ENCODE data around the gene CSAG3.
"Not testable (repeated sequence)": the region's sequence is repeated elsewhere in the genome, so short reads cannot be mapped to it uniquely, and the experiment has no call there.

The CSAG3 gene

DNA sequence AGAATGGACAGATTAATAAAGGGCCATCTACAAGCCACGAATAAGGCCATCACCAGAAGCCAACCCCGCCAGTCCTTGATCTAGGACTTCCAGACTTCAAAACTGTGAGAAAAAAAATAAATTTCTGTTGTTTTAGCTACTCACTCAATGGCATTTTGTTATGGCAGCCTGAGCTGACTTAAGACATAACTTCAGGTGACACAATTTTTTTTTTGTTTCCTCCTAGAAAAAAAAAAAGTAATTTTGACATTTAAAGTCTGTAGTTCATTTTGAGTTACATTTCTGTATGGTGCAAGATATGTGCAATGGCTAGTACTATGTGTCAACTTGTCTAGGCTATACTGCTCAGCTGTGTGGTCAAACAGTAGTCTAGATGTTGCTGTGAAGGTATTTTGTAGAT, at the start of gene CSAG3:
TSS of gene CSAG3 (plus strand) at position 301 of the 400 bp plus-strand sequence.
- not testable (repeated sequence) for DNase-seq (ENCODE audit: low read depth)

DNA sequence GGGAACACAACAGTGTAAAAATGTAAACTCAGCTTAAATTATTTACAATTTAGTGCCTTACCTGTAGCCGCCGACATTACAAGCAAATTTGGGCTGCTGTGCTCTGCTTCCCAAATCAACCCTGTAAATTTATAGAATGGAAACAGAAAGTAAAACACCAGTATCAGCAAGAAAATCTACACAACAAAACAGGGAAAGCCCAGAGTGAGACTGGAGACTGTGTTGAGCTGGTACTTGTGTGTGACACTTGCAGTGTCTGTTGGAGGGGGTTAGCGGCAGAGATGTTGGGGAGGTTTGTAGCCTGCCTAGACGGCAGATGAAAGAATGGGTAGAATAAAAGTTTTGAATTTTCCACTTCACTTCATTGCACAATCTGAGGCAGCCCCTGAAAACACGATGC, 45.8 kb upstream of the CSAG3 start:
- DNase-seq (ENCODE audit: low read depth) = not testable (repeated sequence)

DNA sequence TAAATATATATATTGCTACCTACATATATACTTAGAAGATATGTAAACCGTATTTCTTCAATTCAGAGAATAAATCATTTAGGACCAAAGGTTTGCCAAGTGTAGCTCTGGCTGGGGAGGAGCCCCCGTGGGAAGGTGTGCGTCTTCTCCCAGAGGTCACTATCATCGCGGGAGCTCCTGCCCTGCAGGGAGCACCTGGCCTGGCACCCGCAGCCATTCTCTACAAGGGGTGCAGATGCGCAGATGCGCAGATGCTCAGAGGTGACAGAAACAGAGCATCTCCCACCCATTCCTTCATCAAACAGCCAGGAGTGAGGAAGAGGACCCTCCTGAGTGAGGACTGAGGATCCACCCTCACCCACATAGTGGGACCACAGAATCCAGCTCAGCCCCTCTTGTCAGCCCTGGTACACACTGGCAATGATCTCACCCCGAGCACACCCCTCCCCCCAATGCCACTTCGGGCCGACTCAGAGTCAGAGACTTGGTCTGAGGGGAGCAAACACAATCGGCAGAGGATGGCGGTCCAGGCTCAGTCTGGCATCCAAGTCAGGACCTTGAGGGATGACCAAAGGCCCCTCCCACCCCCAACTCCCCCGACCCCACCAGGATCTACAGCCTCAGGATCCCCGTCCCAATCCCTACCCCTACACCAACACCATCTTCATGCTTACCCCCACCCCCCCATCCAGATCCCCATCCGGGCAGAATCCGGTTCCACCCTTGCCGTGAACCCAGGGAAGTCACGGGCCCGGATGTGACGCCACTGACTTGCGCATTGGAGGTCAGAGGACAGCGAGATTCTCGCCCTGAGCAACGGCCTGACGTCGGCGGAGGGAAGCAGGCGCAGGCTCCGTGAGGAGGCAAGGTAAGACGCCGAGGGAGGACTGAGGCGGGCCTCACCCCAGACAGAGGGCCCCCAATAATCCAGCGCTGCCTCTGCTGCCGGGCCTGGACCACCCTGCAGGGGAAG, 44.9 kb upstream of the CSAG3 start, which contains the start of gene MAGEA2B:
TSS of gene MAGEA2B (plus strand) at position 814 of the 973 bp plus-strand sequence. CDS start 2,479 bp downstream, outside the sequence.
- not testable (repeated sequence) for DNase-seq (ENCODE audit: low read depth)

DNA sequence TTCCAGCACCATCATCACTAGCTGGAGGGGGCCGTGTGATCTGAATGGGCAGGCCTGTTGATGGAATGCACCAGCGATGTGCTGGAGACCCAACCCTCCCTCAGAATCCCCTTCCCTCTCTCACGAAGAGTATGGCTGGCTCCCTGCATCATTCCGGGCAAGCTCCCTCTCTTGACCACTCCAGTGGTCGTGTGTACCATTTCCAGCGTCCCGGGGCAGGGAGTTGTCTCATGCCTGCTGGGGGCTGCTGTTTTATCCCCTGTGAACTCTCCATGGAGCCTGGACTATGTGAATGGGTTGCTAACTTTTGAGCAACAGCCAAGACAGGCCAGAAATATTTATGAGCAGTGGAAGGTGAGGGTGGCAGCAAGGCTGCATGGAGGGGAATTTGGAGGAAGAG, 33.6 kb upstream of the CSAG3 start:
- DNase-seq (ENCODE audit: low read depth) = no peak

DNA sequence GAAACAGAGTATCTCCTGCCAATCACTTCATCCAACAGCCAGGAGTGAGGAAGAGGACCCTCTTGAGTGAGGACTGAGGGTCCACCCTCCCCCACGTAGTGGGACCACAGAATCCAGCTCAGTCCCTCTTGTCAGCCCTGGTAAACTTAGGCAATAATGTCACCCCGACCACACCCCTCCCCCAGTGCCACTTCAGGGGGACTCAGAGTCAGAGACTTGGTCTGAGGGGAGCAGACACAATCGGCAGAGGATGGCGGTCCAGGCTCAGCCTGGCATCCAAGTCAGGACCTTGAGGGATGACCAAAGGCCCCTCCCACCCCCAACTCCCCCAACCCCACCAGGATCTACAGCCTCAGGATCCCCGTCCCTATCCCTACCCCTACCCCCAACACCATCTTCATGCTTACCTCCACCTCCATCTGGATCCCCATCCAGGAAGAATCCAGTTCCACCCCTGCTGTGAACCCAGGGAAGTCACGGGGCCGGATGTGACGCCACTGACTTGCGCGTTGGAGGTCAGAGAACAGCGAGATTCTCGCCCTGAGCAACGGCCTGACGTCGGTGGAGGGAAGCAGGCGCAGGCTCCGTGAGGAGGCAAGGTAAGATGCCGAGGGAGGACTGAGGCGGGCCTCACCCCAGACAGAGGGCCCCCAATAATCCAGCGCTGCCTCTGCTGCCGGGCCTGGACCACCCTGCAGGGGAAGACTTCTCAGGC, 25.6 kb upstream of the CSAG3 start, which contains the start of the genes CSAG1 and MAGEA12:
TSS of gene CSAG1 (minus strand) at position 461 of the 715 bp plus-strand sequence. CDS start 1,261 bp downstream, outside the sequence.
TSS of gene MAGEA12 (plus strand) at position 497 of the 715 bp plus-strand sequence. CDS start 2,405 bp downstream, outside the sequence.
- no peak for DNase-seq (ENCODE audit: low read depth)

DNA sequence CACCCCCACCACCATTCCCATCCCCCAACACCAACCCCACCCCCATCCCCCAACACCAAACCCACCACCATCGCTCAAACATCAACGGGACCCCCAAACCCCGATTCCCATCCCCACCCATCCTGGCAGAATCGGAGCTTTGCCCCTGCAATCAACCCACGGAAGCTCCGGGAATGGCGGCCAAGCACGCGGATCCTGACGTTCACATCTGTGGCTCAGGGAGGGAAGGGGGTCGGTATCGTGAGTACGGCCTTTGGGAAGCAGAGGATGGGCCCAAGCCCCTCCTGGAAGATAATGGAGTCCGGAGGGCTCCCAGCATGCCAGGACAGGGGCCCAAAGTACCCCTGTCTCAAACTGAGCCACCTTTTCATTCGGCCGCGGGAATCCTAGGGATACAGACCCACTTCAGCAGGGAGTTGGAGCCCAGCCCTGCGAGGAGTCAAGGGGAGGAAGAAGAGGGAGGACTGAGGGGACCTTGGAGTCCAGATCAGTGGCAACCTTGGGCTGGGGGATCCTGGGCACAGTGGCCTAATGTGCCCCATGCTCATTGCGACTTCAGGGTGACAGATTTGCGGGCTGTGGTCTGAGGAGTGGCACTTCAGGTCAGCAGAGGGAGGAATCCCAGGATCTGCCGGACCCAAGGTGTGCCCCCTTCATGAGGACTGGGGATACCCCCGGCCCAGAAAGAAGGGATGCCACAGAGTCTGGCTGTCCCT, 24.7 kb upstream of the CSAG3 start:
- not testable (repeated sequence) for DNase-seq (ENCODE audit: low read depth)

DNA sequence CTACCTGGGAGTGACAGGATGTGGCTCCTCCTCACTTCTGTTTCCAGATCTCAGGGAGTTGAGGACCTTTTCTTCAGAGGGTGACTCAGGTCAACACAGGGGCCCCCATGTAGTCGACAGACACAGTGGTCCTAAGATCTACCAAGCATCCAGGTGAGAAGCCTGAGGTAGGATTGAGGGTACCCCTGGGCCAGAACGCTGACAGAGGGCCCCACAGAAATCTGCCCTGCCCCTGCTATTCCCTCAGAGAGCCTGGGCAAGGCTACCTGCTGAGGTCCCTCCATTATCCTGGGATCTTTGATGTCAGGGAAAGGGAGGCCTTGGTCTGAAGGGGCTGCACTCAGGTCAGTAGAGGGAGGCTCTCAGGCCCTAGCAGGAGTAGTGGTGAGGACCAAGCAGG, 23.9 kb upstream of the CSAG3 start:
- no peak for DNase-seq (ENCODE audit: low read depth)

DNA sequence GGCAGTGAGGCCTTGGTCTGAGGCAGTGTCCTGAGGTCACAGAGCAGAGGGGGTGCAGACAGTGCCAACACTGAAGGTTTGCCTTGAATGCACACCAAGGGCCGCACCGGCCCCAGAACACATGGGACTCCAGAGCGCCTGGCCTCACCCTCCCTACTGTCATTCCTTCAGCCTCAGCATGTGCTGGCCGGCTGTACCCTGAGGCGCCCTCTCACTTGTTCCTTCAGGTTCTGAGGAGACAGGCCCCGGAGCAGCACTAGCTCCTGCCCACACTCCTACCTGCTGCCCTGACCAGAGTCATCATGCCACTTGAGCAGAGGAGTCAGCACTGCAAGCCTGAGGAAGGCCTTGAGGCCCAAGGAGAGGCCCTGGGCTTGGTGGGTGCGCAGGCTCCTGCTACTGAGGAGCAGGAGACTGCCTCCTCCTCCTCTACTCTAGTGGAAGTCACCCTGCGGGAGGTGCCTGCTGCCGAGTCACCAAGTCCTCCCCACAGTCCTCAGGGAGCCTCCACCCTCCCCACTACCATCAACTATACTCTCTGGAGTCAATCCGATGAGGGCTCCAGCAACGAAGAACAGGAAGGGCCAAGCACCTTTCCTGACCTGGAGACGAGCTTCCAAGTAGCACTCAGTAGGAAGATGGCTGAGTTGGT, 23.0 kb upstream of the CSAG3 start:
- DNase-seq (ENCODE audit: low read depth) = no peak

DNA sequence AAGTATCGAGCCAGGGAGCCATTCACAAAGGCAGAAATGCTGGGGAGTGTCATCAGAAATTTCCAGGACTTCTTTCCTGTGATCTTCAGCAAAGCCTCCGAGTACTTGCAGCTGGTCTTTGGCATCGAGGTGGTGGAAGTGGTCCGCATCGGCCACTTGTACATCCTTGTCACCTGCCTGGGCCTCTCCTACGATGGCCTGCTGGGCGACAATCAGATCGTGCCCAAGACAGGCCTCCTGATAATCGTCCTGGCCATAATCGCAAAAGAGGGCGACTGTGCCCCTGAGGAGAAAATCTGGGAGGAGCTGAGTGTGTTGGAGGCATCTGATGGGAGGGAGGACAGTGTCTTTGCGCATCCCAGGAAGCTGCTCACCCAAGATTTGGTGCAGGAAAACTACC, 22.5 kb upstream of the CSAG3 start:
- DNase-seq (ENCODE audit: low read depth) = not testable (repeated sequence)

DNA sequence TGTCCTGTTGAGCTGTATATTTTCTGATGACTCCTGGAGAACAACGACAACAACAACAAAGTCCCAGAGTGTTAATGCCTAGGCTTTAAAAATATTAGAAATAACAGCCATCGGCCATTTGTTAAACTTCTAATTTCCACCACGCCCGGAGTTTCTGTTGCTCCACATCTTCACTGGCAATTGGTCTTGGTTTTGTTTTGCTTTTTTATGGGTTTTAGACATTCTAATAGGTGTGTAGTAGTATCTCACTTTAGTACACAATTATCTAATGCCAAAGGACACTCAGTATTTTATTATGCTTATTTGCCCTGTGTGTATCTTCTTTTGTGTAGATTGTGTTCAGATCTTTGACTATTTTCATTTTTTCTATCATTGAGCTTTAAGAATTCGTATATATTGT, 20.5 kb upstream of the CSAG3 start:
- DNase-seq (ENCODE audit: low read depth) = no peak

DNA sequence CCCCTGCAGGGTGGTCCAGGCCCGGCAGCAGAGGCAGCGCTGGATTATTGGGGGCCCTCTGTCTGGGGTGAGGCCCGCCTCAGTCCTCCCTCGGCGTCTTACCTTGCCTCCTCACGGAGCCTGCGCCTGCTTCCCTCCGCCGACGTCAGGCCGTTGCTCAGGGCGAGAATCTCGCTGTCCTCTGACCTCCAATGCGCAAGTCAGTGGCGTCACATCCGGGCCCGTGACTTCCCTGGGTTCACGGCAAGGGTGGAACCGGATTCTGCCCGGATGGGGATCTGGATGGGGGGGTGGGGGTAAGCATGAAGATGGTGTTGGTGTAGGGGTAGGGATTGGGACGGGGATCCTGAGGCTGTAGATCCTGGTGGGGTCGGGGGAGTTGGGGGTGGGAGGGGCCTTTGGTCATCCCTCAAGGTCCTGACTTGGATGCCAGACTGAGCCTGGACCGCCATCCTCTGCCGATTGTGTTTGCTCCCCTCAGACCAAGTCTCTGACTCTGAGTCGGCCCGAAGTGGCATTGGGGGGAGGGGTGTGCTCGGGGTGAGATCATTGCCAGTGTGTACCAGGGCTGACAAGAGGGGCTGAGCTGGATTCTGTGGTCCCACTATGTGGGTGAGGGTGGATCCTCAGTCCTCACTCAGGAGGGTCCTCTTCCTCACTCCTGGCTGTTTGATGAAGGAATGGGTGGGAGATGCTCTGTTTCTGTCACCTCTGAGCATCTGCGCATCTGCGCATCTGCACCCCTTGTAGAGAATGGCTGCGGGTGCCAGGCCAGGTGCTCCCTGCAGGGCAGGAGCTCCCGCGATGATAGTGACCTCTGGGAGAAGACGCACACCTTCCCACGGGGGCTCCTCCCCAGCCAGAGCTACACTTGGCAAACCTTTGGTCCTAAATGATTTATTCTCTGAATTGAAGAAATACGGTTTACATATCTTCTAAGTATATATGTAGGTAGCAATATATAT, 5.0 kb upstream of the CSAG3 start, which contains the start of gene MAGEA2:
TSS of gene MAGEA2 (minus strand) at position 157 of the 965 bp plus-strand sequence. CDS start 2,479 bp downstream, outside the sequence.
- not testable (repeated sequence) for DNase-seq (ENCODE audit: low read depth)

DNA sequence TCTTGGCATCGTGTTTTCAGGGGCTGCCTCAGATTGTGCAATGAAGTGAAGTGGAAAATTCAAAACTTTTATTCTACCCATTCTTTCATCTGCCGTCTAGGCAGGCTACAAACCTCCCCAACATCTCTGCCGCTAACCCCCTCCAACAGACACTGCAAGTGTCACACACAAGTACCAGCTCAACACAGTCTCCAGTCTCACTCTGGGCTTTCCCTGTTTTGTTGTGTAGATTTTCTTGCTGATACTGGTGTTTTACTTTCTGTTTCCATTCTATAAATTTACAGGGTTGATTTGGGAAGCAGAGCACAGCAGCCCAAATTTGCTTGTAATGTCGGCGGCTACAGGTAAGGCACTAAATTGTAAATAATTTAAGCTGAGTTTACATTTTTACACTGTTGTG, 4.1 kb upstream of the CSAG3 start:
- not testable (repeated sequence) for DNase-seq (ENCODE audit: low read depth)

DNA sequence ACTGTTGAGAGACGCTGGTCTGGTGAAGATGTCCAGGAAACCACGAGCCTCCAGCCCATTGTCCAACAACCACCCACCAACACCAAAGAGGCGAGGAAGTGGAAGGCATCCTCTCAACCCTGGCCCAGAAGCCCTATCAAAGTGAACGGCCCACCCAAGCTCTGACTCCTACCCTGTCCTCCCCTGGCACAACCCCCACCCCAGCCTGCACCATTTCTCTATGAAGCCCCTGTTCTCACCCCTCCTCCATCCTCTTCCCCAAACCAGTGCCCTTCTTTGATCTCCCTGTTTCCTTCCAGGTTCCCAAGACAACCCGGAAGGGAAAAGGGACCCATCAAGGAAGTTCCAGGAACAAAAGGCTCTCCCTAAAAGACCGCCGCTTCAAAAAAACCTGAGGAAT, 526 bp downstream of the CSAG3 start:
- DNase-seq (ENCODE audit: low read depth) = not testable (repeated sequence)

DNA sequence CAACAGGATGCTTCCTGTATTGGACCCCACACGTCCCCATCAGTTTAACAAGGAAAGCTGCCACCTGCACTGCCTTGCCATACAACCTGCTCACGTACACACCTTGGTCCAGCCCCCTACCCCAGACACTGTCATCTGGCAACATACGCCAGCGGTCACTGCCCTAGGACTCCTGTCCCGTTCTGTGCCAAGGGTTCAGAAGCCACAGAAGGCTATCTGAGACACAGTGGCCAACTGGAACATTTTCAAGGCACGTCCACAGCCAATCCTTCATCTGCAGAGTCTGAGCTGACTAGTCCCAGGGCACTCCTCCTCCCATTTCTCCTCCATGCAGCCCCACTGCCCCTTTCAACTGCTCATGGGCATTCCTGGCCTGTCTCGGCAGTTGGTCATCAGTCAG, 2.6 kb downstream of the CSAG3 start:
- not testable (repeated sequence) for DNase-seq (ENCODE audit: low read depth)

DNA sequence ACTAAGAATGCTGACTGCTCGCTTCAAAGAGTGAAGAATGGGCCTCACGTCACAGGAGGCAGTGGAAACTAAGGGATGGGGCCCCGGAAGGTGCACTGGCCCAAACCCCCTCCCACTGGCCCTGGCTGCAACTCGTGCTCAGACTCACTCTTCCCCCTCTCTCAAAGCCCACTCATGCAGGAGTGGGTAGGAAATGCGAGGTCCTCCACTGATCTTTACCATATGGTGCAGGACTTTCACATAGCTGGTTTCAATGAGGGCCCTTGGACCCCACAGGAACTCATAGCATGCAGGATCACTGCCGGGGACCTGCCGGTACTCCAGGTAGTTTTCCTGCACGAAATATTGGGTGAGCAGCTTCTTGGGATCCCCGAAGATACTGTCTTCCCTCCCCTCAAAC, 7.5 kb downstream of the CSAG3 start:
- DNase-seq (ENCODE audit: low read depth) = not testable (repeated sequence)

DNA sequence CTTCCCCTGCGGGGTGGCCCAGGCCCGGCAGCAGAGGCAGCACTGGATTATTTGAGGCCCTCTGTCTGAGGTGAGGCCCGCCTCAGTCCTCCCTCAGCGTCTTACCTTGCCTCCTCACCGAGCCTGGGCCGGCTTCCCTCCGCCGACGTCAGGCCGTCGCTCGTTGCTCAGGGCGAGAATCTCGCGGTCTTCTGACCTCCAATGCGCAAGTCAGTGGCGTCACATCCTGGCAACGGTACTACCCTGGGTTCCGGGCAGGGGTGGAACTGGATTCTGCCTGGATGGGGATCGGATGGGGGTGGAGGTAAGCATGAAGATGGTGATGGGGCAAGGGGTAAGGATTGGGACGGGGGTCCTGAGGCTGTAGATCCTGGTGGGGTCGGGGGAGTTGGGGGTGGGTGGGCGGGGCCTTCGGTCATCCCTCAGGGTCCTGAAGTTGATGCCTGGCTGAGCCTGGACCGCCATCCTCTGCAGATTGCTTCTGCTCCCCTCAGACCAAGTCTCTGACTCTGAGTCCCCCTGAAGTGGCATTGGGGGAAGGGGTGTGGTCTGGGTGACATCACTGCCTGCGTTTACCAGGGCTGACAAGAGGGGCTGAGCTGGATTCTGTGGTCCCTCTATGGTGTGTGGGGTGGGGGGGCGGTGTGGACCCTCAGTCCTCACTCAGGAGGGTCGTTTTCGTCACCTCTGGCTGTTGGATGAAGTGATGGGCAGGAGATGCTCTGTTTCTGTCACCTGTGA, 10.7 kb downstream of the CSAG3 start, which contains the start of gene MAGEA6:
TSS of gene MAGEA6 (minus strand) at position 141 of the 741 bp plus-strand sequence. CDS start 2,039 bp downstream, outside the sequence.
- not testable (repeated sequence) for DNase-seq (ENCODE audit: low read depth)

DNA sequence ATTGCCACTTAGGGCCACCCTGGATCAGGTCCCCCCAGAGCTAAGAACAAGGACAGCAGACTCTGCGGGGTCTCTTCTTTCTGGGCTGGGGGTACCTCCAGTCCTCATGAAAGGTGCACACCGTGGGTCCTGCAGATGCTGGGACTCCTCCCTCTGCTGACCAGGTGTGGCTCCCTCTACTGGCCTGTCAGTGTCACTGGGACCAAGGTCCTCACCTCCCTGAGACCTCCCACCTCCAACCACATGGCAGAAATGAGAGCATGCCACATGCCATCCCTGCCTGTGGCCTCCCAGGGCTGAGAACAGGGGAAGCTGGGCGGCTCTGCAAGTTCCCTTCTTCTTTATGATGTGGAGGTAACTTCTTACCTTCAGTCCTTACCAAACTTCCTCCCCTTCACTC, 28.0 kb downstream of the CSAG3 start:
- not testable (repeated sequence) for DNase-seq (ENCODE audit: low read depth)

DNA sequence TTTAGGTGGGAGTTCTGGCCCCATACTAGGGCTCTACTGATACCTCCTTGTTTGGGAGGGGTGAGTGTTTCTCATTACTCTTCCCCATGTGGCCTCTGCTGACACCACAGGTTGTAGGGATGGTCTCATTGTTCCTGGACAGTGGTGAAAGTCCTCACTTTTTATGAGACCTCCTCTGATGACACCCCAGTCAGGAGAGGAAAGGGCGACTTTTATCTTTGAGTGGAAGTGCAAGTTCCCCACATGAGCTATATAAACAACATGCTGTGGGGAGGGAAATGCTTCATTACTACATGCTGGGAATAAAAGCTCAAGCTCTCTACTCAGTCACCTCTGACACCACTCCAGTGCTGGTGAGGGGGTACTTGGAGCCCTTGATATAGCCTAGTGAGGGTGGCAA, 39.9 kb downstream of the CSAG3 start:
- DNase-seq (ENCODE audit: low read depth) = no peak

DNA sequence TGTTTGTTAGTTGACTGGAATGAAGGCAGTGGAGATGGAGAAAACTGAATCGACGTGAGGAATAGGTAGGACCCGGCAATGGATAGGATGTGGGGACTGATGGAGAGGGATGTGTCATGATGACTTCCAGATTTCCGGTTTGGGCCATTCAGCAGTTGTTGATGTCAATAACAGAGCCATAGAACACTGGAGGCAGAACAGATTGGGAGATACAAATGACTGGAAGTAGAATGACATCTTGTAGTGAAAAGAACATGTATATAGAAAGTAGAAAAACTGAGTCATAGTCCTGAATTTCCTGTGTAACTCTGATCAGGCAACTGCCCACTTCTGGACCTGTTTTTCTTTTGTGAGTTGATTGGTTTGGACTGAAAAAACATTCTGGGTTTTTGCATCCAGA, 47.0 kb downstream of the CSAG3 start:
- no peak for DNase-seq (ENCODE audit: low read depth)

Measured in stimulated activated CD8-positive, alpha-beta memory T cell treated with anti-CD3 and anti-CD28 coated beads, Interleukin-12 subunit alpha, Interleukin-12 subunit beta, amount 100 ng/mL, for 1 hour (primary cell).